Stimulated activated CD8-positive, alpha-beta memory T cell treated with anti-CD3 and anti-CD28 coated beads, Interleukin-12 subunit alpha, Interleukin-12 subunit beta, amount 100 ng/mL, for 24 hours (primary cell): ENCODE results near the gene PRKAR1A.

Experiments
- DNase-seq: peaks from one replicate; pipeline ENCODE4 v3.0.0-alpha.2; 2020; ENCODE audit errors: extremely low read depth

PRKAR1A gene

GRCh38 chr17:68599552-68600066, 87.4 kb downstream of the PRKAR1A start:
- DNase-seq: no peak

- DNase-seq: no peak
These were observed 88.1 kb downstream of the PRKAR1A start for GRCh38 chr17:68600067-68600930.
